HS-27A (cell line): ENCODE data around the gene MOB3B.

ENCODE experiments used
- DNase-seq: peaks from one replicate; pipeline ENCODE4 v3.0.0-alpha.2; 2012; ENCODE audit warnings: low read depth, missing footprints

The MOB3B gene

DNA sequence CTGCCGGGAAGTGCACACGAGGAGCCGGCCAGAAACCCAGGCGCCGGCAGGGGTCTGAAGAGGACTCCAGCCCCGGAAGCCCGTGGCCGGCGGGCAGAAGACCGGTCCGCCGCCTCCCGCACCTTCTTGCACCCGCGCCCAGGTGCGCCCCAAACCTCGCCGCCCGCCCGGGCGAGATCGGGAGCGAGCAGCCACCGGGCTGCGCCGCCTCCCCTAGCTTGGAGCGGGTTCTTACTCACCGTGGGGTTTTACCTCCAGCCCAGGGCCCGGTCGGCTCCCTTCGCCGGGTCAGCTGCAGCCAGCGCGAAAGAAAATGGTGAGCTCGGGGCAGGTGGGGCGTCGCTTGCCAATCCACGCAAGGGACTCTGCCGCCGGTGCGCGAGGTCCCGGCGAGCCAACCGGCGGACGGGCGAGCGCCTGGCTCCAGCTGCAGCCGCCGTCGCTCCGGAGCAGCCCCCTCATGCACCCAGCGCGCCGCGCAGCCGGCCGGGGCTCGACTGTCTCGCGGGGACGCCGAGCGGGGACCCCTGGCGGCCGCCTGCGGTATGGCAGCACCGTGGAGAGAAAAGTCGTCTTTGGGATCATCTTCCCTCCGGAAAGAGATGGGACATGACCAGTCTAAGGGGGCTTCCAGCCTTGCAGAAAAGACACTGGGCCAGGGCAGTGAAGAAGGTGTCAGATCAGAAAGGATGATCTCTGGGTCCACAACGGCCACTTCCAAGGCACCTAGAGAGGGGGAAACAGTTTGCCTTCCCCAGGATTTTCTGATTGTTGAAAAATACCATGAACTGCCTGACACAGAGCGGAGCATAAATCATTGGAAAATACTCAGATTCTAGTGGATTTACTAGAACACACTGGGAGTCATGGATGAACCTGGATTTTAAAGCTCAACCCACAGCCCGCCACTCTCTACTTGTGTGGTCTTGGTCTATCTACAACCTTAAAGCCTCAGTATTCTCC, at the start of gene MOB3B:
Gene MOB3B (minus strand): TSS at position 499 of the 963 bp plus-strand sequence. CDS start 74,264 bp downstream, outside the sequence.
- DNase-seq, result no peak

DNA sequence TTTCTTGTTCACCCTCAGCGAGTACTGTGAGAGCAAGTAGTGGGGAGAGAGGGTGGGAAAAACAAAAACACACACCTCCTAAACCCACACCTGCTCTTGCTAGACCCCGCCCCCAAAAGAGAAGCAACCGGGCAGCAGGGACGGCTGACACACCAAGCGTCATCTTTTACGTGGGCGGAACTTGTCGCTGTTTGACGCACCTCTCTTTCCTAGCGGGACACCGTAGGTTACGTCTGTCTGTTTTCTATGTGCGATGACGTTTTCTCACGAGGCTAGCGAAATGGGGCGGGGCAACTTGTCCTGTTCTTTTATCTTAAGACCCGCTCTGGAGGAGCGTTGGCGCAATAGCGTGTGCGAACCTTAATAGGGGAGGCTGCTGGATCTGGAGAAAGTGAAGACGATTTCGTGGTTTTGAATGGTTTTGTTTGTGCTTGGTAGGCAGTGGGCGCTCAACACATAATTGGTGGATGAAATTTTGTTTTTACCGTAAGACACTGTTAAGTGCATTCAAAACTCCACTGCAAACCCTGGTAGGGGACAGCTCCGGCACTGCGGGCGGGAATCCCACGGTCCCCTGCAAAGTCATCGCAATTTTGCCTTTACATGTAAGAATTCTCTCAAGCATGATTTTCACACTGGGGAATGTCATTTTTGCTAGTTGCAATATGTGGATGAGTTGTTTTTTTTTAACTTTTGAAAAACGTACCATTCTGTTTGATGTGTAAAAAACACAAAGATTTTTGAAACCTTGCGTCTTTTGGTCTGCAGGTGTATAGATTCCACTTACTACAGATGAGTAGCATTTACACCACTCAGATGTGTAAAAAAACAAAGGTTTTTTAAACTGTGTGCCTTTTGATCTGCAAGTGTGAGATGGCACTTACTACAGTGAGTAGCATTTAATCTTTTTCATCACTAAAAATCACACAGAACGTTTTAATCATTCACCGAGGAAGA, 44.3 kb upstream of the MOB3B start:
- peak; percentile 84 for DNase-seq

DNA sequence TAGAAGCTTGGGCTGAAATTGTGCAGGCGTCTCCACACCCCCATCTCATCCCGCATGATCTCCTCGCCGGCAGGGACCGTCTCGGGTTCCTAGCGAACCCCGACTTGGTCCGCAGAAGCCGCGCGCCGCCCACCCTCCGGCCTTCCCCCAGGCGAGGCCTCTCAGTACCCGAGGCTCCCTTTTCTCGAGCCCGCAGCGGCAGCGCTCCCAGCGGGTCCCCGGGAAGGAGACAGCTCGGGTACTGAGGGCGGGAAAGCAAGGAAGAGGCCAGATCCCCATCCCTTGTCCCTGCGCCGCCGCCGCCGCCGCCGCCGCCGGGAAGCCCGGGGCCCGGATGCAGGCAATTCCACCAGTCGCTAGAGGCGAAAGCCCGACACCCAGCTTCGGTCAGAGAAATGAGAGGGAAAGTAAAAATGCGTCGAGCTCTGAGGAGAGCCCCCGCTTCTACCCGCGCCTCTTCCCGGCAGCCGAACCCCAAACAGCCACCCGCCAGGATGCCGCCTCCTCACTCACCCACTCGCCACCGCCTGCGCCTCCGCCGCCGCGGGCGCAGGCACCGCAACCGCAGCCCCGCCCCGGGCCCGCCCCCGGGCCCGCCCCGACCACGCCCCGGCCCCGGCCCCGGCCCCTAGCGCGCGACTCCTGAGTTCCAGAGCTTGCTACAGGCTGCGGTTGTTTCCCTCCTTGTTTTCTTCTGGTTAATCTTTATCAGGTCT, 43.5 kb upstream of the MOB3B start, which contains the start of gene C9orf72:
Gene C9orf72 (minus strand): TSS at position 564 of the 716 bp plus-strand sequence. CDS start 6,361 bp downstream, outside the sequence.
- DNase-seq, result no peak

DNA sequence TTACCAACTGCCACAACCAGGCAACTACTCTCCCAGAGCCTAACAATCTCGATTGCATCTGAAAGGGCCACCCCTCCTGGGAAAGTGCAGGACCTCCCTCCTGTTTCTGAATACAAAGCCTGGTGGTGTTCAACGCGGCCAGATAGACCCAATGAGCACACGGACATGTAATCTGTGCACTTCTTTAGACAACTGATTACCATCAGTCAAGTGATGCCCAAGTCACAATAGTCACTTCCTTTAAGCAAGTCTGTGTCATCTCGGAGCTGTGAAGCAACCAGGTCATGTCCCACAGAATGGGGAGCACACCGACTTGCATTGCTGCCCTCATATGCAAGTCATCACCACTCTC, 42.9 kb upstream of the MOB3B start:
- peak; percentile 2 for DNase-seq

DNA sequence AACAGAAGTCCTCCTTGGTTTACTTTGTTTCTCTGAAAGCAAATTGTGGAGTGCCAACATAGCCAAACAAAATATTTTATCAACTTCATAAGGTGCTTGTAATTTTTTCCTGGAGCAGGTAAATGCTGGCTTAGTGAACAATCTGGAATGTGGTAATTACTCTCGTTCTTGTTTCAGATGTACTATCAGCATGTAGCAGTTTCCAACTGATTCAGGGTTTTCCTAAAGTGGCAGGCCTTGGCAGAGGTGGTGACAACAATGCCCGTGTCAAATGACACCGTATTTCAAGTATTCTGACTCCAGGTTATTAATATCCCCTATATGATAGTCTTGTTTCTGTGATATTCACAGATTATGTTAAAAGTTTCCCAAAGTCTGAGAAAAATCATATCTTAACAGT, 42.4 kb upstream of the MOB3B start:
- DNase-seq, result no peak

DNA sequence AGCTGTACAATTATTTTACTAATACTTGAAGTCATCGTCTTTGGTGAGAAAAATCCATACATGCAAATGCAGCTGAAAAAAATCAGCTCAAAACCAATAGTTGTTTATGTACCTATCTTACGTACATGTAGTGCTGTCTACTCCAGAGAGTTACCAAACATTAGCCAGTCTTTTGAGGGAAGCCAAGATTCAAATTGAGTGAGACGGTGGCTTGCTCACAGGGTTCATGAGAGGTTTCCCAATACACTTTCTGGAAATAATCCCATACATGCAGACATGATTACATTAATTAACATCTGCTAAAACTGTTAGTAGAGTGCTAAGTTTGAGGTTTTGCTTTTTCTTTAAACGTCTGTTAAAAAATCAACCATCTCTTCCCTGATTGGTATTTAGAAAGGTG, 41.4 kb upstream of the MOB3B start:
- no peak for DNase-seq

DNA sequence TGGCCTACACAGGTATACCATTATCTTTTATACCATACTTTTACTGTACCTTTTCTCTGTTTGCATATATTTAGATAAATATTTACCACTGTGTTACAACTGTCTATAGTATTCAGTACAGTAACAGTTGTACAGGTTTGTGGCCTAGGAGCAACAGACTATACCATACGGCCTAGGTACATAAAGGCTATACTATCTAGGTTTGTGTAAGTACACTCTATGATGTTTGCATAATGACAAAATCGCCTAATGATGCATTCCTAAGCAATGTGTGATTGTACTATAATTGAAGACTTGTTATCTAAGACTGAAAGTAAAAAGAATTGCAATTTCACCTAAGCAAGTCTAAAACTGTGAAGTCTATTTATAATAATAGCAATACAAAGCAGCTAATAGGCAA, 39.8 kb upstream of the MOB3B start:
- no peak for DNase-seq

DNA sequence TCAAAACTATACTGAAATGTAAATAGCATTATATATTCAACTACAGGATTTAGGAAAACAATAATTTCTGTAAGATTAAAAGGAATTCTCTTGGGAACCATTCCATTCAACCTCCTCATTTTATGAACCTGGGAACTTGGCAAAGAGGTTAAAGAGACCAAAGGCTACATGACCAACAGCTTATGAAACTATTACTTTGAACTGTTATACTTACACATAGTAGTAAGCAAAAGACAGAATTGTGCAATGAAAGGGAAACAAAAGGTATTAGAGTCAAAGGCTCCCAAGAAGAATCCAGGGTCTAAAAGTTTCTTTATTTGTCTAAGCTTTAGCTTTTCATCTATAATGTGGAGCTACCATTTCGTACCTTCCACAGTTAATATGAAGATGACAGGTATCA, 36.5 kb upstream of the MOB3B start:
- DNase-seq, result no peak

DNA sequence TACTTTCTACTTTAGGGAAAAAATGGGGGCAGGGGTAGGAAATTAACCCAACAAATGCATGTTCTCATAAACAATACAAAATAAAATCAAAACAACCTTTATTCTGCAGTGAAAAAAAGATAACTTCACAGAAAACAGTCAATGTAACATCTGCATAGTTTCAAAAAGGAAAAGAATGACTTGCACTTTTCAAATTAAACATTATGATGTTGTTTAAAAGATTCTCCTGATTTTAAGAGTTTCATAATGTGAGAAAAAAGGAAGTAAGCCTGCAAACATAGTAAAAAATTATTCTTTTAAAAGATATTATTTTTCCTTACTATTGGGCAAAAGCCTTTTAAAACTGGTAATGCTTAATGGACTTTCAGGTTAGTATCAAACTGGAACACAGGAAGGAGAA, 36.1 kb upstream of the MOB3B start:
- DNase-seq, result no peak

DNA sequence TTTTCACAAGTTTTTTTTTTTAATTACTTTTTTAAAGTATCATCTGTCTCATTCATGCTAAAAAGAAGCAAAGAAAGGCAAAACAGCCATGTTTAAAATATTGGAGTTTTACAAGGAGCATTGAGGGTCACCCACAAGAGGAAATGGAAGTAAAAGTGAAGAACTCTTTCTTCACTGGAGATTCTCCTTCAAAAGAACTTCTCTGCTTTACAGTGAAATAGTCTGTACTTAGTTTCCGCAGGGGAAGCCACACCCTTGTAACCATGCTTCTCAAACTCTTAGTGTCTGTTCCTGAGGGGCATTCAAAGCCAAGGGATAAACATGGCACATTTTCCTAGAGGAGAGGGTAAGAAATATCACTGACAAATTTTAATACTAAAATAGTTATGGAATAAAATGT, 35.1 kb upstream of the MOB3B start:
- DNase-seq, result no peak

DNA sequence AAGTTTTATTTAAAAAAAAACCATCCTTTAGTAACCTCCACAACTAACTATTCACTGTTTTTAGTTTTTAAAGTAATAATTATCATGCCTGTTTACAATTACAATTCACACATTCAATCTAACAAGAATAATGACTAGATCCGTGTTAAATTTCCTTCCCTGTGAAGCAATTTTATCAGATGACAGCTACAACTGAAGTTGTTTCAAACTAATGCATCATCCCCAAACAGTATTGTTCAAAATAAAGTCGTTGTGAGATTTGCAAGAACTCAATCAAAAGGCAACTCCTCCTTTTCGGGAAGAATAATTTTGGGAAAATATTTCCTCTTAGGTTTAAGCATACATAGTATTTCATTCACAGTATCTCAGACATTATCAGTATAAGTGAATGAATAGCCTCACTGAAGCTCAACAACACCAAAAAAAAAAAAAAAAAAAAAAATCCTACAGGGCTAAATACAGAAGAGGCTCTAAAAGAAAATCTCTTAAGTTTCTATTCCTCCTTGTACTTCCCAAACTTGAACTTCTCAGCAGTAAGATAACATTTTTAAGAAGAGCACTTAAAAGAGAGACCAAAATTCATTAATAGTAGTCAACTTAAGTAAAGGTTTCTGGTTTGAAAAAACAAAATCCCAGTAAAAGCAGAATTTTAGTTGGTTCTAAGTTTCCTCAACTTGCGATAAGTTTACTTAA, 34.3 kb upstream of the MOB3B start:
- no peak for DNase-seq

DNA sequence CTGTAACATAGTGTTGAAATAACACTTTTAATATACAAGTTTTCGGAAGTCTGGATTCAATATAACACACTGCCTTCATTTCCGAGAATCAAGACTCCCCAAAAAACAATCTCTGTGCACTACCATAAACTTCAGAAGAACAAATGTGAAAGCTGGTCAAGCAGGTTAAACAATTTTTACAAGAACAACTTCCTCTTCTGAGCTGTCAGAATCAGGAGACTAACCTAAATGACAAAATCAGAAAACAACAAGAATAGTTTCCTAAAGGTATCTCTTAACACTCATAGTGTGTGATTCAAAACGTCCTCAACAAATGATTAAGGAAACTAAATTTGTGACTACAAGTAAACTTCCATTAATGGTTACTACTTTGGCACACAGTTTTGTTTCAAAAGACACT, 32.1 kb upstream of the MOB3B start:
- DNase-seq, result no peak

DNA sequence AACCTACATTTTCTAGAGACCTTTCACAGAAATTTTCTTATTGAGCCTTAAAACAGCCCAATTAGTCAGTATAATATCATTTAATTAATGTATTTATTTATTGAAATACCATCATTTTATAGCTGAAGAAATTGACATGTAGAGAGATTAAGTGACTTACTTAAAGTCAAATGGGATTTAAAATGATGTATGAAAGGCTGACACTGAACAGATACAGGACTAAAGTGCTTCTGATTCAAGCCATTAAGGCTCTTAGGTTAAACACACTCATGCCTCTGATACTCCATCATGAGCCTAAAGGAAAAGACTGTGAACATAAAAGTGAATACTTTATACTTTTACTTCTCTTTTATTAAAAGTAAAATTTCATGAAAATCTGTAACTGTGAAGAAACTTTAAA, 30.8 kb upstream of the MOB3B start:
- DNase-seq, result no peak

DNA sequence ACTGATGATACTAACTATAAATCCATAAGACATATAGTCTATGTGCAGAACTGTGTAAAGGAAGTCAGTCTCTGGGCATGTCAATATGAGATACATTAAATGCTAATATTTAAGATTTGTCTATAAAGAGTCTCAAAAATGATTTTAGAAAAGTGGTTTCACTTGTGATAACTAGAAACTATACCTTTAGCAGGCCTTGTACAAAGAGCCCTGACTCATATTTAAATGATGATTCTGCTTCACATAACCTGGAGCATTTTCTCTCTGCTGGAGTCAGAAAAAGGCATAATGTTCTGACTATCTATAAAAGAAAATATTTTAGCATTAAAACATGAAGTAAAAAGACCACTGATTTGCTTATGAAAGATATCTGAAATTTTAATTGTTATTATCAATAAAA, 28.7 kb upstream of the MOB3B start:
- DNase-seq, result no peak

DNA sequence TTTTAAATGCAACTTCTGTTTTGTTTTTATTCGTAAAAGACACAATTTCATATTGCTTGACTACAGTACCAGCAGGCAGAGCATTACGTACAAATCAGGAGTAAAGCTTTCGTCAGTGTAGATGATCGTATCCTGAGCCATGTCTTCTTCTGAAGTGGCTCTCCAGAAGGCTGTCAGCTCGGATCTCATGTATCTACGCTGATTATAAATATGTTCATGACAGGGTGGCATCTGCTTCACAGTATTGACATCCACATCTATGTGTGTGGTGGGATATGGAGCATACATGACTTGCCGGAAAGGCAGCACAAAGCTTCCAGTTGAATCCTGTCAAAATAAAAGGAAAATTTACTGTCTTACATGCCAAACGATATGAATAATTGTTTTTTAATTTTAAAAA, 26.9 kb upstream of the MOB3B start:
- DNase-seq, result no peak

DNA sequence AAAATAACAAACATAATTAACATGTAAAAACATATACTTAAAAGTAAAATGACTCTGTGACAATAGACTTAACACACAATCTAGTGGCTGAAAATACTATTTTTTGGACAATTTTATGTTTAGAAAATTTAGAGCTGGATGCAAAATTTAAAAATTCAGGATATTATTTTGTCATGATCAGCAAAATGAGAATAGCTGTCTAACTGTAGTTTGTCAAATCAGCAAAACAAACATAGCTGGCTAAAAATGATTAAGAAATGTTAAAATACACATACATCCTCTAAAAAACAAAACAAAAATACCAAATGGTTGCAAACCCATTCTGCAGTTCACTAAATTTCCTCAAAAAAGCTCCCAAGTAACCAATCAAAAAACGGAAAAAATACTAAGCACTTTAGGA, 25.1 kb upstream of the MOB3B start:
- no peak for DNase-seq

DNA sequence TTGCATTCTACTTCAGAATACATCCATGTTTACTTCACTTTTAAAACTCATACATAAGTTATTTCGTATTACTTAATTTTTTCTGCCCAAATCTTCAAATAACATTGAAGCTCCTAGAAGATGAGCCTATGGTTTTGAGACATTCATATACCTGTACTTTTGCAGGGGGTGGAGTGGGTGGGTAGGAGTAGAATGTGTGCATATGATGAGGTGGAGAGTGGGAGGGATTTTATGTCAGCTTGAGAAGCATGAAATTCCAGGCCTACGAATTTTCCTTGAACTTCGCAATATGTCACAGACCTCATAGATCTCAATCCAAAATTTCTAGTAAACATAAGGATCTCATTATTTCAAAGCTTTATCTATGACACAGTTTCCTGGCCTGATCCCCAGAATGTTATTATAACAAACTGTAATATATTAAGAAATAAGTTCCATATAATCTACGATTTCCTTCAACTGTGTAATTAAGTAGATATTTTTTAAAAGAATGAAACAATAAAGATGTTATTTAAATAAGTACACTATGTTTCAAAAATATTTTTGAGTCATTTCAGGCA, 19.7 kb upstream of the MOB3B start:
- DNase-seq, result no peak

DNA sequence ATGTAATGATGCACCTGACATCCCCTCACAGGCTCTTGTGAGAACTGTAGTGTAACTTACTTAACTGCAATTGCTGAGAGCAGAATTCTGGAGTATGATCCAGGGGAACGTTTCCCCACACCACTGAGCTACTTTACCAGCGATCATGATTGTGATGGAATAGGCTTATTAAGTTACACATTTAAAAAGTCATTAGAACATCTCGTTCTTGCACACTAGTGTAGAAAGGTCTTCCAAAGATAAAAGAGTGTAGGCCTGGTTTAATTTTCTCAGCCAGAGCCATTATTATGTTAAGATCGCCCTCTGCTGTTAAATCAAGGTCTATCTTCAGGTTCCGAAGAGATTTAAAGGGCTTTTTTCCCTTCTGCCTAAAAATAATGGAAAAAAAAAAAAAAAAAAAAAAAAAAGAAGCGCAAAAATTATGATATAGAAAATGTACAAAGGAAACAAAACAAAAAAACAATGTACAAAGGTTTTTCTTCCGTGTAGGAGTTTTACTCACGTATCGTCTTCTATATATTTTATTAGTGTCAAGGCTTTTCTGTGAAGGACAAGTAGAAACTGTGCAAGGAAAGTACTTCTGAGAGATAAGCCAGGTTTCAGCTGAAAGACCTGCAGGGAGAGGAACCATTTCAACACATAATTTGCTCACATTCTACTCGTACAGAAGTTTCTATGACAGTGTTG, 18.6 kb upstream of the MOB3B start:
- no peak for DNase-seq

DNA sequence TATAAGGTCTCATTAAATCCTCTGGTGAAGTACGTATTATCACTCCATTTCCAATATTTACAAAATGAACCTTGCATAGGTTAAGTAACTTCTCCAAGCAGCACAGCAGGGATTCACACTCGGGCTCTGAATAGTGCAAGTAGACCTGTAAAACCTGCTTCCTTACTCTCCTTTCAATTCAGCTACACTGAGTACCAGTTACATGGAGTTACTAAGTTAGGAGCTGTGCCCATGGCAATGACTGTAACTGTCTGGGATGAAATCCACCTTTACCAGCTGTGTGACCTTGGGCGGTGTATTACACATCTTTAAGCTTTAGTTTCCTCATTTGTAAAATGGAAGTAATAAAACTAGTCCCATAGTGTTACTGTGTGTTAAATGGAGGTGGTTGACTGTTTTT, 15.9 kb upstream of the MOB3B start:
- DNase-seq, result no peak

DNA sequence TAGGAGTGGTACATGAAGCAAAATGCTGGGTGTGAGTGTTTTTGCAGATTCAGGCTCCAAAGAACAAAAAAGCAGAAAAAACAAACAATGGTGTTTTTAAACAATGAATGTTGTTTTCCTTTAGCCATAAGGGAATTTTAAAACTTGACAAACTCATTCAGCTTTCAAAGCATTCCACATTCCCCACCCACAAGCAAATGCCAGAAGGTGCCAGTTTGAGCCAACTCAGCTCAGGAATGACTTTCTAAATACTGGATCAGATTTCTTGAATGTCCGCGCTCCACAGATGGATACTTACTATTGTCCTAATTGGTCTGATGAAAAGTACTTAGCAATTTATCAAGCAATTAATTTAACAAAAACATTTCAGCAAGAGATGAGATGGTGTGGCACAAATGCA, 12.9 kb upstream of the MOB3B start:
- no peak for DNase-seq

DNA sequence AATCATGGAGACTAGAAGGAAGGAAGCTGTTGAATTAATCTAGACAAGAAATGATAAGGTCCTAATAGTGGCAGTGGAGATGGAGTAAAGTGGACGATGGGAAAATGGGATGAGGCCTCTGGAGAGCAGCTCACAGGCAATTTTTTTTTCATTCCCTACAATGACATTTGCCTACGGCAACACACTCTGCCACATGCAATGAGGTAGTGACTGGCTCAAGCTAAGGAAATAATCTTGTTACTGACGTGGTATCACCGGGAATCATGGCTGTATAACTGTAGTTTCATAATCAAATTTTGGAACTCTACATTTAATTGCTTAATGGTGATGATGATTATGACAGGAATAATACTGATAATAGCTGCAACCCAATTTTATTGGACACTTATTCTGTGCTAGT, 12.1 kb upstream of the MOB3B start:
- no peak for DNase-seq
